Activated naive CD4-positive, alpha-beta T cell treated with anti-CD3 and anti-CD28 coated beads, Interleukin-2, amount 50 U/mL, for 24 hours (primary cell): ENCODE results near the gene GLMP.

Source experiments
- H3K27ac Mint-ChIP-seq: one replicate; pipeline ENCODE4 v1.8.0; 2021; ENCODE audit warnings: mild to moderate bottlenecking, mixed read lengths
- H3K27me3 Mint-ChIP-seq: one replicate; pipeline ENCODE4 v1.8.0; 2021; ENCODE audit warnings: mixed read lengths
- H3K36me3 Mint-ChIP-seq: one replicate; pipeline ENCODE4 v1.8.0; 2021; ENCODE audit warnings: mixed read lengths
- H3K4me1 Mint-ChIP-seq: one replicate; pipeline ENCODE4 v1.8.0; 2021; ENCODE audit warnings: mixed read lengths
- H3K4me3 Mint-ChIP-seq: one replicate; pipeline ENCODE4 v1.8.0; 2021; ENCODE audit warnings: mild to moderate bottlenecking, mixed read lengths
- H3K9me3 Mint-ChIP-seq: one replicate; pipeline ENCODE4 v1.8.0; 2021; ENCODE audit warnings: mixed read lengths

GLMP gene

GRCh38 chr1:156276532-156276931 is 18.9 kb downstream of the GLMP start:
- Mint-ChIP-seq H3K9me3 (no peaks in the 10 kb centered on the region), H3K27ac (no peak overlapping the region), H3K36me3 (peaks cover 22% of the 10 kb centered on the region), H3K27me3 (no peaks in the 10 kb centered on the region), H3K4me3 (no peak overlapping the region), H3K4me1 (peaks cover 18% of the 10 kb centered on the region)

GRCh38 chr1:156270314-156270713 is 25.2 kb downstream of the GLMP start:
- Mint-ChIP-seq H3K36me3 (peaks cover 27% of the 10 kb centered on the region), H3K27ac (no peak overlapping the region)

GRCh38 chr1:156268336-156268735 is 27.1 kb downstream of the GLMP start:
- Mint-ChIP-seq H3K36me3 (peaks cover 26% of the 10 kb centered on the region), H3K27ac (no peak overlapping the region), H3K4me3 (no peak overlapping the region), H3K4me1 (no peaks in the 10 kb centered on the region), H3K9me3 (no peaks in the 10 kb centered on the region), H3K27me3 (no peaks in the 10 kb centered on the region)

More at GRCh38 chr1:156270314-156270713, 25.2 kb downstream of the GLMP start:
- no peaks in the 10 kb centered on the region for H3K27me3 Mint-ChIP-seq
- no peaks in the 10 kb centered on the region for H3K9me3 Mint-ChIP-seq
- H3K4me1 Mint-ChIP-seq, result no peaks in the 10 kb centered on the region
- no peak overlapping the region for H3K4me3 Mint-ChIP-seq

- no peak overlapping the region for H3K27ac Mint-ChIP-seq
- no peaks in the 10 kb centered on the region for H3K9me3 Mint-ChIP-seq
- peaks cover 8% of the 10 kb centered on the region for H3K4me1 Mint-ChIP-seq
- H3K27me3 Mint-ChIP-seq, result no peaks in the 10 kb centered on the region
- H3K36me3 Mint-ChIP-seq, result peaks cover 28% of the 10 kb centered on the region
- H3K4me3 Mint-ChIP-seq, result no peak overlapping the region
These were observed 29.4 kb downstream of the GLMP start for GRCh38 chr1:156266051-156266450.

- H3K36me3 Mint-ChIP-seq, result peaks cover 37% of the 10 kb centered on the region
- no peaks in the 10 kb centered on the region for H3K27me3 Mint-ChIP-seq
- peak overlapping the region; percentile 53 for H3K27ac Mint-ChIP-seq
These were observed 32.2 kb downstream of the GLMP start for GRCh38 chr1:156263288-156263655.

GRCh38 chr1:156262461-156263287 is 32.8 kb downstream of the GLMP start:
- peaks cover 8% of the 10 kb centered on the region for H3K4me1 Mint-ChIP-seq
- peaks cover 37% of the 10 kb centered on the region for H3K36me3 Mint-ChIP-seq
- no peak overlapping the region for H3K27ac Mint-ChIP-seq
- no peaks in the 10 kb centered on the region for H3K27me3 Mint-ChIP-seq
- H3K4me3 Mint-ChIP-seq, result no peak overlapping the region
- H3K9me3 Mint-ChIP-seq, result no peaks in the 10 kb centered on the region

More at GRCh38 chr1:156263288-156263655, 32.2 kb downstream of the GLMP start:
- H3K4me3 Mint-ChIP-seq, result no peak overlapping the region
- H3K4me1 Mint-ChIP-seq, result peaks cover 8% of the 10 kb centered on the region
- H3K9me3 Mint-ChIP-seq, result no peaks in the 10 kb centered on the region

GRCh38 chr1:156260896-156261295 is 34.6 kb downstream of the GLMP start:
- H3K9me3 Mint-ChIP-seq, result no peaks in the 10 kb centered on the region
- no peaks in the 10 kb centered on the region for H3K27me3 Mint-ChIP-seq
- peaks cover 24% of the 10 kb centered on the region for H3K36me3 Mint-ChIP-seq
- H3K4me3 Mint-ChIP-seq, result no peak overlapping the region
- H3K4me1 Mint-ChIP-seq, result peaks cover 8% of the 10 kb centered on the region
- peak overlapping the region; percentile 32 for H3K27ac Mint-ChIP-seq

GRCh38 chr1:156259805-156260204 is 35.7 kb downstream of the GLMP start:
- Mint-ChIP-seq H3K4me1 (peaks cover 8% of the 10 kb centered on the region), H3K9me3 (no peaks in the 10 kb centered on the region), H3K27me3 (no peaks in the 10 kb centered on the region), H3K4me3 (no peak overlapping the region), H3K27ac (no peak overlapping the region), H3K36me3 (peaks cover 21% of the 10 kb centered on the region)

- no peak overlapping the region for H3K4me3 Mint-ChIP-seq
- H3K9me3 Mint-ChIP-seq, result no peaks in the 10 kb centered on the region
- H3K36me3 Mint-ChIP-seq, result peaks cover 16% of the 10 kb centered on the region
- peaks cover 8% of the 10 kb centered on the region for H3K4me1 Mint-ChIP-seq
- no peaks in the 10 kb centered on the region for H3K27me3 Mint-ChIP-seq
- no peak overlapping the region for H3K27ac Mint-ChIP-seq
These were observed 36.6 kb downstream of the GLMP start for GRCh38 chr1:156258859-156259258.

GRCh38 chr1:156257711-156258110 is 37.8 kb downstream of the GLMP start:
- Mint-ChIP-seq H3K9me3 (no peaks in the 10 kb centered on the region), H3K36me3 (peaks cover 18% of the 10 kb centered on the region), H3K27me3 (no peaks in the 10 kb centered on the region), H3K4me3 (no peak overlapping the region), H3K27ac (no peak overlapping the region), H3K4me1 (peaks cover 4% of the 10 kb centered on the region)

GRCh38 chr1:156253634-156254033 is 41.8 kb downstream of the GLMP start:
- Mint-ChIP-seq H3K4me1 (no peaks in the 10 kb centered on the region), H3K27me3 (no peaks in the 10 kb centered on the region), H3K4me3 (no peak overlapping the region), H3K36me3 (peaks cover 5% of the 10 kb centered on the region), H3K9me3 (no peaks in the 10 kb centered on the region), H3K27ac (peak overlapping the region; percentile 88)

- no peak overlapping the region for H3K4me3 Mint-ChIP-seq
These were observed 44.0 kb downstream of the GLMP start for GRCh38 chr1:156251527-156251926.

GRCh38 chr1:156249593-156249992 is 45.9 kb downstream of the GLMP start:
- H3K27ac Mint-ChIP-seq, result no peak overlapping the region
- H3K27me3 Mint-ChIP-seq, result no peaks in the 10 kb centered on the region
- H3K4me1 Mint-ChIP-seq, result peaks cover 15% of the 10 kb centered on the region
- H3K36me3 Mint-ChIP-seq, result peaks cover 5% of the 10 kb centered on the region
- H3K9me3 Mint-ChIP-seq, result no peaks in the 10 kb centered on the region
- no peak overlapping the region for H3K4me3 Mint-ChIP-seq

More at GRCh38 chr1:156251527-156251926, 44.0 kb downstream of the GLMP start:
- no peaks in the 10 kb centered on the region for H3K27me3 Mint-ChIP-seq
- H3K4me1 Mint-ChIP-seq, result peaks cover under 1% of the 10 kb centered on the region
- no peaks in the 10 kb centered on the region for H3K9me3 Mint-ChIP-seq
- no peak overlapping the region for H3K27ac Mint-ChIP-seq
- peaks cover 5% of the 10 kb centered on the region for H3K36me3 Mint-ChIP-seq

GRCh38 chr1:156248323-156248683 is 47.2 kb downstream of the GLMP start:
- no peak overlapping the region for H3K27ac Mint-ChIP-seq
- H3K4me1 Mint-ChIP-seq, result peaks cover 16% of the 10 kb centered on the region
- H3K27me3 Mint-ChIP-seq, result no peaks in the 10 kb centered on the region
- no peak overlapping the region for H3K4me3 Mint-ChIP-seq
- H3K36me3 Mint-ChIP-seq, result peaks cover 3% of the 10 kb centered on the region
- H3K9me3 Mint-ChIP-seq, result no peaks in the 10 kb centered on the region

- no peaks in the 10 kb centered on the region for H3K27me3 Mint-ChIP-seq
- H3K4me1 Mint-ChIP-seq, result peaks cover 16% of the 10 kb centered on the region
- peak within 1 kb of the TSS; percentile 8 for H3K27ac Mint-ChIP-seq
- H3K36me3 Mint-ChIP-seq, result no peaks in the 10 kb centered on the region
- no peak within 1 kb of the TSS for H3K4me3 Mint-ChIP-seq
- H3K9me3 Mint-ChIP-seq, result no peaks in the 10 kb centered on the region
These were observed 47.8 kb downstream of the GLMP start, which contains the start of gene PAQR6 for GRCh38 chr1:156247460-156248322. TSS of gene PAQR6 (minus strand) at chr1:156248056. CDS start at chr1:156246731, 1,325 bp downstream.
